OCI-M1 (cell line): ENCODE results near the gene PKP3.
"Not testable (repeated sequence)": the region's sequence is repeated elsewhere in the genome, so short reads cannot be mapped to it uniquely, and the experiment has no call there.

Experiments used
- DNase-seq: peaks from one replicate; lab custom pipeline; 2025; lab: John Stamatoyannopoulos, UW

PKP3 gene

GRCh38 chr11:412641-413119 lies 18.7 kb downstream of the PKP3 start:
- DNase-seq = no peak

- DNase-seq = no peak
Measured at GRCh38 chr11:413120-414081, 19.4 kb downstream of the PKP3 start.

GRCh38 chr11:414318-414857 lies 20.4 kb downstream of the PKP3 start:
- DNase-seq = no peak

- no peak for DNase-seq
Measured at GRCh38 chr11:415640-416041, 21.6 kb downstream of the PKP3 start.

- DNase-seq = no peak
Measured at GRCh38 chr11:416051-416756, 22.2 kb downstream of the PKP3 start.

- DNase-seq = no peak
Measured at GRCh38 chr11:416757-417621, 23.0 kb downstream of the PKP3 start.

- DNase-seq = no peak
Measured at GRCh38 chr11:417652-418342, 23.8 kb downstream of the PKP3 start.

GRCh38 chr11:418343-419247 lies 24.6 kb downstream of the PKP3 start:
- DNase-seq = no peak

GRCh38 chr11:419248-420005 lies 25.4 kb downstream of the PKP3 start:
- no peak for DNase-seq

- DNase-seq = no peak
Measured at GRCh38 chr11:420054-420910, 26.3 kb downstream of the PKP3 start.

GRCh38 chr11:420911-421321 lies 26.9 kb downstream of the PKP3 start:
- DNase-seq = no peak

GRCh38 chr11:422249-422656 lies 28.2 kb downstream of the PKP3 start:
- peak; percentile 29 for DNase-seq

GRCh38 chr11:424232-424631 lies 30.2 kb downstream of the PKP3 start:
- no peak for DNase-seq

- not testable (repeated sequence) for DNase-seq
Measured at GRCh38 chr11:424766-425165, 30.8 kb downstream of the PKP3 start.

GRCh38 chr11:425301-425700 lies 31.3 kb downstream of the PKP3 start:
- DNase-seq = no peak

- no peak for DNase-seq
Measured at GRCh38 chr11:426851-427250, 32.8 kb downstream of the PKP3 start.

- no peak for DNase-seq
Measured at GRCh38 chr11:428295-428694, 34.3 kb downstream of the PKP3 start.

GRCh38 chr11:429391-429790 lies 35.4 kb downstream of the PKP3 start:
- DNase-seq = no peak
